ENCODE measurements around the gene KLHL17.
A peak's percentile ranks its signal among the peaks of the same experiment; 100 is the strongest.

The KLHL17 gene

GRCh38 chr1:918843-919242 lies 41.5 kb upstream of the KLHL17 start:
- no peak for DNase-seq (ENCODE audit: low spot score in 2 of 2)
- ATAC-seq = no peak
- no peaks in the 10 kb centered on the region for H3K9me3 Mint-ChIP-seq
- peaks cover 24% of the 10 kb centered on the region for H3K4me1 Mint-ChIP-seq
- no peak overlapping the region for H3K27ac Mint-ChIP-seq
- peaks cover 6% of the 10 kb centered on the region for H3K36me3 Mint-ChIP-seq
- H3K4me3 Mint-ChIP-seq = no peak overlapping the region

- H3K4me1 Mint-ChIP-seq = peaks cover 24% of the 10 kb centered on the region
- DNase-seq (ENCODE audit: low spot score in 2 of 2) (no peak), ATAC-seq (no peak)
- H3K36me3 Mint-ChIP-seq = peaks cover 6% of the 10 kb centered on the region
- no peaks in the 10 kb centered on the region for H3K9me3 Mint-ChIP-seq
- H3K27ac Mint-ChIP-seq = no peak overlapping the region
- no peak overlapping the region for H3K4me3 Mint-ChIP-seq
These were observed 41.0 kb upstream of the KLHL17 start for GRCh38 chr1:919271-919872.

DNA sequence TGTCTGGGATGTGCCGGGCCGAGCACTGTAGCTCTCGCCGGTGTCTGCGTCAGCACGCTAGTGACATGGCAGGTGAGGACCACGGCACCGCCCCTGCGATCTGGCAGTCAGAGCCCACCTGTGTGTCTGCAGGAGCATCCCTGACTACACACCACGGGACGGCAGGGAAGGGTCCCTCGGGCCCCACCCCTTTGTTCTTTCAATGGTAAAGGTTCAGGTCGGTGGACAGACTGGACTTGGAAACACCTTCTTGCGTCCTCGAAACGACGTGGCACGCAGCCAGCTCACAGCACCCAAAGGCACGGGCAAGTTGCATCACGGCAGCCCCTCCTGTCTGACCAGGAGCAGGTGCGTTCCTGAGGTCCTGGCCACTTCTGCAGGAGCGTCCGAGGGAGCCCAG lies 40.4 kb upstream of the KLHL17 start:
- Mint-ChIP-seq H3K4me1 (peaks cover 24% of the 10 kb centered on the region), H3K36me3 (peaks cover 6% of the 10 kb centered on the region), H3K9me3 (no peaks in the 10 kb centered on the region), H3K4me3 (no peak overlapping the region), H3K27ac (no peak overlapping the region)
- DNase-seq (ENCODE audit: low spot score in 2 of 2) = no peak
- ATAC-seq = no peak

DNA sequence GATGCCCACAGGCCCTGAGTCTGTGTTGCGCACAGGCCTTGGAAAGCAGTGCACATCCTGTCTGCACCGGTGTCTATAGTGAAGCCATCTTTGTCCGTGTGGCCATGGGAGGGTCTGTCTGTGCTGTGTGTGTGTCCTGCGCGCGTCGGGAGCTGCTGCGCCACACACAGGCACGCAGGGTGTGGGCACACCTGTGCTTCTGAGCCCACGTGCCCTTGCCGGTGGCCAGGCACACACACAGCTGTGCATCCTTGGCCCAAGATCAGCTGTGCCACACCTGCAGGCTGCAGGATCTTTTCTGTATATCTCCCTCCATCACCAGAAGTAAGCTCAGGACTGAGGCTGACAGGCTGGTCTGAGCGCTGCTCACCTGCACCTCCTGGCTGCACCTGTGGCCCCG lies 39.9 kb upstream of the KLHL17 start:
- H3K9me3 Mint-ChIP-seq = no peaks in the 10 kb centered on the region
- H3K4me1 Mint-ChIP-seq = peaks cover 24% of the 10 kb centered on the region
- no peak for DNase-seq (ENCODE audit: low spot score in 2 of 2)
- no peak overlapping the region for H3K27ac Mint-ChIP-seq
- peaks cover 6% of the 10 kb centered on the region for H3K36me3 Mint-ChIP-seq
- no peak for ATAC-seq
- H3K4me3 Mint-ChIP-seq = no peak overlapping the region

- Mint-ChIP-seq H3K4me3 (no peak overlapping the region), H3K36me3 (peaks cover 6% of the 10 kb centered on the region), H3K27ac (no peak overlapping the region), H3K9me3 (no peaks in the 10 kb centered on the region), H3K4me1 (peaks cover 24% of the 10 kb centered on the region)
- no peak for DNase-seq (ENCODE audit: low spot score in 2 of 2)
- ATAC-seq = peak; percentile 64
These were observed 39.2 kb upstream of the KLHL17 start for GRCh38 chr1:921011-921837.

GRCh38 chr1:923131-923990 lies 37.0 kb upstream of the KLHL17 start, which contains the start of gene SAMD11:
SAMD11 (plus strand) TSS chr1:923923; CDS start chr1:924432, 509 bp downstream.
- Mint-ChIP-seq H3K9me3 (no peaks in the 10 kb centered on the region), H3K4me3 (peak within 1 kb of the TSS; percentile 54), H3K36me3 (peaks cover 6% of the 10 kb centered on the region), H3K27ac (no peak within 1 kb of the TSS), H3K4me1 (peaks cover 24% of the 10 kb centered on the region)
- DNase-seq (ENCODE audit: low spot score in 2 of 2) (peak; percentile 62 to 75), ATAC-seq (peak; percentile 44)

DNA sequence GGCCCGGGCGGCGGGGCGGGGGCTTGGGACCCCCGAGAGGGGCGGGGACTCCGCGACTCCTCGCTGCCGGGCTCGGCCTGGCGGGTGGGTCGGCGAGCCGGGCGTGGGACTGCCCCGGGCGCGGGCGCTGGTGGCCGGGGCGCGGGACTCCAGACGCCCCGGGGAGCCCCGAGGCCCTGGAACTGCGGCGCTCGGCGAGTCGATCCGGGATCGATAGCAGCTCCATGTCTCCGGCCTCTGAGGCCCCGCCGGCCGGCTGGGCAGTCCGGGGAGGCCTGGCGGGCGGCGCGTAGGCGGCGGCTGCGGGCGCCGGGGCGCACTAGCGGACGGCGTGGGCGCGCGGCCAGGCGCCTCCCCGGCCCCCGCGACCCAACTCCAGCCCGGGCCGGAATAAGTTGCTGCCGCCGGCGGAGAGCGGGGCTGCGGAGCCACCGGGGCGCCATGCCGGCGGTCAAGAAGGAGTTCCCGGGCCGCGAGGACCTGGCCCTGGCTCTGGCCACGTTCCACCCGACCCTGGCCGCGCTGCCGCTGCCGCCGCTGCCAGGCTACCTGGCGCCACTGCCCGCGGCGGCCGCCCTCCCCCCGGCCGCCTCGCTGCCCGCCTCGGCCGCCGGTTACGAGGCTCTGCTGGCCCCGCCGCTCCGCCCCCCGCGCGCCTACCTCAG lies 36.3 kb upstream of the KLHL17 start:
- DNase-seq (ENCODE audit: low spot score in 2 of 2) (no peak), ATAC-seq (no peak)
- H3K36me3 Mint-ChIP-seq = peaks cover 6% of the 10 kb centered on the region
- no peaks in the 10 kb centered on the region for H3K9me3 Mint-ChIP-seq
- H3K27ac Mint-ChIP-seq = no peak overlapping the region
- peak overlapping the region; percentile 43 for H3K4me3 Mint-ChIP-seq
- peaks cover 24% of the 10 kb centered on the region for H3K4me1 Mint-ChIP-seq

GRCh38 chr1:924656-925560 lies 35.5 kb upstream of the KLHL17 start:
- H3K9me3 Mint-ChIP-seq = no peaks in the 10 kb centered on the region
- DNase-seq (ENCODE audit: low spot score in 2 of 2) = no peak
- peak overlapping the region; percentile 43 for H3K4me3 Mint-ChIP-seq
- no peak for ATAC-seq
- H3K36me3 Mint-ChIP-seq = peaks cover 6% of the 10 kb centered on the region
- H3K27ac Mint-ChIP-seq = no peak overlapping the region
- peaks cover 24% of the 10 kb centered on the region for H3K4me1 Mint-ChIP-seq

GRCh38 chr1:925561-926421 lies 34.6 kb upstream of the KLHL17 start:
- Mint-ChIP-seq H3K4me3 (peak overlapping the region; percentile 43), H3K36me3 (peaks cover 6% of the 10 kb centered on the region), H3K4me1 (peaks cover 16% of the 10 kb centered on the region), H3K27ac (no peak overlapping the region), H3K9me3 (no peaks in the 10 kb centered on the region)
- DNase-seq (ENCODE audit: low spot score in 2 of 2) = no peak
- no peak for ATAC-seq

- ATAC-seq = no peak
- H3K36me3 Mint-ChIP-seq = no peaks in the 10 kb centered on the region
- no peak overlapping the region for H3K4me3 Mint-ChIP-seq
- no peaks in the 10 kb centered on the region for H3K9me3 Mint-ChIP-seq
- H3K27ac Mint-ChIP-seq = no peak overlapping the region
- peaks cover 15% of the 10 kb centered on the region for H3K4me1 Mint-ChIP-seq
- DNase-seq (ENCODE audit: low spot score in 2 of 2) = no peak
These were observed 33.1 kb upstream of the KLHL17 start for GRCh38 chr1:927234-927633.

GRCh38 chr1:927748-928147 lies 32.6 kb upstream of the KLHL17 start:
- Mint-ChIP-seq H3K36me3 (no peaks in the 10 kb centered on the region), H3K4me1 (peaks cover 15% of the 10 kb centered on the region), H3K4me3 (no peak overlapping the region), H3K27ac (no peak overlapping the region), H3K9me3 (no peaks in the 10 kb centered on the region)
- ATAC-seq (no peak), DNase-seq (ENCODE audit: low spot score in 2 of 2) (no peak)

- DNase-seq (ENCODE audit: low spot score in 2 of 2) = no peak
- ATAC-seq = no peak
- H3K9me3 Mint-ChIP-seq = no peaks in the 10 kb centered on the region
- H3K4me3 Mint-ChIP-seq = no peak overlapping the region
- H3K4me1 Mint-ChIP-seq = peaks cover 9% of the 10 kb centered on the region
- H3K27ac Mint-ChIP-seq = no peak overlapping the region
- no peaks in the 10 kb centered on the region for H3K36me3 Mint-ChIP-seq
These were observed 31.3 kb upstream of the KLHL17 start for GRCh38 chr1:928825-929661.

Data from stimulated activated effector memory CD8-positive, alpha-beta T cell treated with anti-CD3 and anti-CD28 coated beads, Interleukin-12 subunit alpha, Interleukin-12 subunit beta, amount 100 ng/mL, for 72 hours (primary cell).